Hematopoietic multipotent progenitor cell treated with erythropoietin and hydrocortisone succinate and interleukin-3 and kit ligand, for 17 days (in vitro differentiated cells): Measurements from ENCODE around the gene CHST11.
"Not testable (repeated sequence)": the region's sequence is repeated elsewhere in the genome, so short reads cannot be mapped to it uniquely, and the experiment has no call there.

Experiments used
- DNase-seq: peaks from one replicate; pipeline ENCODE4 v3.0.0-alpha.2; 2015; ENCODE audit warnings: low spot score

Gene CHST11

GRCh38 chr12:104529130-104529874 lies 72.6 kb downstream of the CHST11 start:
- no peak for DNase-seq

DNA sequence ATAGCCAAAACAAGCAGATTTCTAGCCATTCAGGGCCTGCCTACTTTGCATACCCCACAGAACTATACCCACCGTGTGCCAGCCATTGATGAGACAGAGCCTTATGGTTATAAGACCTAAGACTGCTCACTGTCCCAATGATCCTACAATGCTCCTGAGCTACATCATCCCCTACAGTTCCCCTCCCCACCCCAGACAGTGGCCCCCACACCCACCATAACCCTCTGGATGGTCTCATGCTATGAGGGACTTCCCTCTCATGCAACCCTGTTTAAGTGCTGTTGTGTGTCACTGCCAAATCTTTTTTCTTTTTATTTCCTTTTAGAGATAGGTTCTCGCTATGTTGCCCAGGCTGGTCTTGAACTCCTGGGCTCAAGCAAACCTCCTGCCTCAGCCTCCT lies 75.9 kb downstream of the CHST11 start:
- no peak for DNase-seq

DNA sequence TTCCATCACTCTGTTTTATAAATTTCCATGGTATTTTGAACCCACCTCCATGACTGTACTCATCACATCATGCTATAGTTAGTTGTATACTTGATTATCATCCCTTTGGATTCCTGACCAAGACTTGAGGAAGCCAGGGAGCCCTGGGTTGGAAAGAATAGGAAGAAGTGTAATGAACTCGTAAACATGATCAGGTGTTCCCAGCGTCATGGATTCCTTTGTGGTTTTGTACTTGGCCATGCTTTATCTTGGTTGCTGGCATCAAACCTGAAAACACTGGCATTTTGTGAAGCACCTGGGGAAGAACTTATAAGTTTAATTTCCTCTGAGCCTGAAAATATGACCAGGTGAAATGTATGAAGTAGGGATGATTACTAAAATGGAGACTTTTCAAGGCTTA lies 76.4 kb downstream of the CHST11 start:
- DNase-seq, result no peak

GRCh38 chr12:104534162-104534856 lies 77.6 kb downstream of the CHST11 start:
- no peak for DNase-seq

- DNase-seq, result no peak
Measured at GRCh38 chr12:104534857-104535248, 78.1 kb downstream of the CHST11 start.

DNA sequence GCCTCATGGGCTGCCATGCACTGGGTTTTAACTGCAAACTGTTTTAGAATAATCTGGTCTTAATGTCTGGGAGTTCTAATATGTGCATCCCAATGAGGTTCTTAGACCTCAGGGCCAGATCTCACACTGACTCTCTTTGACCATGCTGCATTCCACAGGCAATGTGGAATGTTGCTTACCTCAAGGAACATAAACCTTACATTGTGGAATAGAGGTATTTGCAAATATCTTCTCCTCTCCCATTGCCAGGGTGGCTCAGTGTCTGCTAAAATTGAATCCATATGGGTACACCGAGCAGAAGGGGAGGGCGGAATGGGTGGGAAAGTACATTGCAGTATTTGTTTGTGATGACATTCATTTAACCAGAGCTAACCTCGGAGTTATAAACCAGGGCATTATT lies 78.6 kb downstream of the CHST11 start:
- no peak for DNase-seq

DNA sequence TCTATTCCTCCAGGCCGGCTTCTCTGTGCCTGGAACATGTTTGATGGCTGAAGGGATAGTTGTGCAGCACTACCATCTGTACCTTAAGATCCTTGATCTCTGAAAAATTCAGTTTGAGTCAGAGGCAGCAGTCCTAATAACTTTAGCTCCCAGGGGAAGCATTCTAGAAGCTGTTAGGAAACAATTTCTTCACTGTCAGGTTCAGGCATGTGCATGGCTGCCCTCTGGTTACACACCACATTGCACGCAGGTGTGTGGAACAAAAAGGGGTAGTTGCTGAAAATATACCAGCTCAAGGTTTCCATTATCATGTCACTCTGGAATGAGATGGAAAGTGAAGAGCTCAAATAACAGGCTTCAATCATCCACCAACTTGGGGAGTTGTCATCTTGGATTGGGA lies 80.1 kb downstream of the CHST11 start:
- no peak for DNase-seq

GRCh38 chr12:104538056-104538455 lies 81.3 kb downstream of the CHST11 start:
- no peak for DNase-seq

DNA sequence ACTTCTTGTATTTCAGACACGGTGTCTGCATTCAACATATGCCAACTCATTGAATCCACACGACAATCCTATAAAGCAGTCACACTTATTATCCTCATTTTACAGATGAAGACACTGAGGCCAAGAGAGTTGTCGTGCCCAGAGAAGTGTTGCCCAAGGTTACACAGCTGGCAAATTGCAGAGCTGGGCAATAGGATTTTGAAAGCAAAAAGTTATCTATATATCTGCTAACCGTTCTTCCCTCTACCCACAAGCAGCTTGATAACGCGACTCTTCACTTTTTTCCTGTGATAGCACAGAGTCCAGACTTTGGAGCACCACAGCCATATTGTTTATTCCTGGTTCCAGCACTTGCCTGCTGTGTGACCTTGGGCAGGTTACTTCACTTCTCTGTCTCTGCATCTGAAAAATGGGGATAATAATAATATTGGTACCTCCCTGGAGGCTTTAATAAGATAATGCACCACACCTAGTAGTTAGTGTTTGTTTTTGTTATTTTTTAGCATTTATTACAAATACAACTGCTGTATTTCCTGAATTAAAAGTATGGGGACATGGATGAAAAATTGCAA lies 82.2 kb downstream of the CHST11 start:
- DNase-seq, result no peak

DNA sequence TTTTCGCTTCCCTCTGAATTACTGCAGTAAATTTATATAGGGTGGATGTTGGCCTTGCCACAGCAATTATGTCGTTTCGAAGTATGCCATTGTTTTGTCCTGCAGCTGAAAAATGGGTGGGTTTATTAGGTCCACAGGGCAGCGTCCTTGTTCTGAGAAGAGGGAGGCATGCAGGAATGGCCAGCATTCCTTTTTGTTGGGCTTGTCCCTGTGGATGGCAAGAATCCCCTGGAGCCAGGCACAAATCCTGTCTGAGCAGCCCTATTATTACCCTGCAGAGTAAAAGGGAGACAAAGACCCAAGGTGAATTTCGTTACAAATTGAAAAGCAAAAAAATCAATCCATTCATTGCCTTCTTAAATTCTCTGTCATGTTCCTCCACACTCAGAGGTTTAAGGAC lies 88.1 kb downstream of the CHST11 start:
- DNase-seq, result no peak

DNA sequence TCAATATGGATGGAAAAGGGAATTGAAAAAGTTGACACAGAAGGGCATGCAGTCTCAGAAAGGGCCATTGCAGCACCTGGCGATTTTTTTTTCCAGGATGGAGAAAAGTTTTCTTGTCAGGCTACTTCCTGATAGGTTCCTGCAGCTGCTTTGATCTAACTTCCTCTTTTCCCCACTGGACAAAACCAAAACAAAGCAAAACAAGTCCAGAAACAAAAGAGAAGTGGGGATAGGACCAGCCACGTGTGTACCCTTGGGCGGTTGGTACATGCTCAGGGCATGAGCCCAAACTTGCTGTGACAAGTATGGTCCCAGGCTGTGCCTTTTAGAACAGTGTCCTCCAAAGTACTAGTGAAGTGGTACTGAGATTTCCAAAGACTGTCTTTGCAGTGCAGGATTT lies 89.8 kb downstream of the CHST11 start:
- DNase-seq, result no peak

GRCh38 chr12:104547235-104547634 lies 90.5 kb downstream of the CHST11 start:
- no peak for DNase-seq

DNA sequence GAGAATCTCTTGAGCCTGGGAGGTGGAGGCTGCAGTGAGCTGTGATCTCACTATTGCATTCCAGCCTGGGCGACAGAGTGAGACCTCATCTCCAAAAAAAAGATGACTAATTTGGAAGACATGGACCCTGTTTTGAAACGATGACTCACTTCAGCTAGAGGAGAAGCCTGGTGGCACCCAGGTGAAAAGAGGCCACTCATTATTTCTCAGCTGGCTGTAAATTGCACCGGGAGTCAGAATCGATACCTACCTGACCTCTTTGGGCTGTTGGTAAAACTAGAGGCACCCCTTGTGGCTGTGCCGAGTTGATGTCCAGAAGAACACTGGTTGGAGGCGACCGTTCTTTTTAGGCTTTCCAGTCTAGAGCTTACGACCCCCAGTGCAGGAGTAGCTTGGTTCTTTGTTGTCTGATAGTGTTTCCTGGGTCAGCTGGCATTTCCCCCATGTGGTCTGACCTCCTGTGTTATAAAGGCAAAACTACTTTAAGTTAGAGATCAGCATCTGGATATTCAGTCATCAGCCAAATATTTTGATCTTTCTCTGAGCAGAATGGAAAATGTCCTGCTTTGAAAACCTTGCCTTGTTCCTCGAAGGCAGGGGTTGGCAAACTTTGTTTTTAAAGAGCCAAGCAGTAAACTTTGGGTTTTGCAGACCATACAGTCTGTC lies 93.2 kb downstream of the CHST11 start:
- DNase-seq, result no peak

GRCh38 chr12:104551313-104551931 lies 94.7 kb downstream of the CHST11 start:
- DNase-seq, result no peak

DNA sequence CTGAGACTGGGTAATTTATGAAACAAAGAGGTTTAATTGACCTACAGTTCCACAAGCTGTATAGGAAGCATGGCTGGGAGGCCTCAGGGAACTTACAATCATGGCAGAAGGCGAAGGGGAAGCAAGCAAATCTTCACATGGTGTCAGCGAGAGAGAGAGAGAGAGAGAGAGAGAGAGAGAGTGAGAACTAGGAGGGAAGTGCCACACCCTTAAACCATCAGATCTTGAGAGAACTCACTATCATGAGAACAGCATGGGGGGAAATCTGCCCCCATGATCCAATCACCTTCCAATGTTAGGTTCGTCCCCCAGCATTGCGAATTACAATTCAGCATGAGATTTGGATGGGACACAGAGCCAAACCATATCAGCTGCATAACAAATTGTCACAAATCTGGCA lies 96.7 kb downstream of the CHST11 start:
- DNase-seq, result no peak

GRCh38 chr12:104555648-104556047 lies 98.9 kb downstream of the CHST11 start:
- no peak for DNase-seq

- no peak for DNase-seq
Measured at GRCh38 chr12:104557488-104558195, 100.9 kb downstream of the CHST11 start.

GRCh38 chr12:104560881-104561280 lies 104.1 kb downstream of the CHST11 start:
- DNase-seq, result no peak

- no peak for DNase-seq
Measured at GRCh38 chr12:104562763-104563162, 106.0 kb downstream of the CHST11 start.

DNA sequence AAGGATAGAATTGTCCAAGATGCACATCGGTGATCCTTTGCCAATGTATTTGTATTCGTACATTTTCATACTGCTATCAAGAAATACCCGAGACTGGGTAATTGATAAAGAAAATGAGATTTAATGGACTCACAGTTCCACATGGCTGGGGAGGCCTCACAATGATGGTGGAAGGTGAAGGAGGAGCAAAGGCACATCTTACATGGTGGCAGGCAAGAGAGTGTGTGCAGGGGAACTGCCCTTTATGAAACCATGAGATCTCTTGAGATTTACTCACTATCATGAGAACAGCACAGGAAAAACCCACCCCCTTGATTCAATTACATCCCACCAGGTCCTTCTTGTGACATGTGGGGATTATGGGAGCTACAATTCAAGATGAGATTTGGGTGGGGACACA lies 107.9 kb downstream of the CHST11 start:
- DNase-seq, result not testable (repeated sequence)

DNA sequence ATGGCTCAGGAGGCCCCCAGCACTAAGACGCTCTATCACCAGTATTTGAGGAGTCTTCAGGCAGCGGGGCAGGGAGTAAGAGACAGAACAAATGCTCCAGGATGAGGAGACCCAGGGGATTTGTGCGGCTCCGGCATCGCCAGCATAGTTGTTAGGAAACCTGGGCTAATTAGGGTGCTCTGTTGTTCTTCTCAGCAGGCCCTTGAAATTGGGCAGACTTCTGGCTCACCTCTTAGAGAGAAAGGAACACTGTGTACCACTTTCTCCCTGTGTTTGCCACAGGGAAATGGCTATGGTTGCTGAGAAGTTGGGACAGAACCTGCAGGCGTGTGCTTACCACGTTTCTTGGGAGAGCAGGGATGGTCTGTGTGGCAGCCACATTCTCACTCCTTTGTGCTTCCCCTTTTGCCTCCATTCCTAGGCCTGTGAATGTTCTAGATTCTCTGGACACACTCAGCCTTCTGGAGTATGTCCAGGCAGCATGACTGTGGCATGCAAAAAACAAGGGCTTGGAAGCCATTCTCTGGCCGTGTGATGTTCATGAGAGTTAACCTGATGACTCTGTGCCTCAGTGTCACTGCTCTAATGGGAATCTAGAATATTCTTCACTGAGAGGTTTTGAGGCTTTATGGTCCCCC lies 109.0 kb downstream of the CHST11 start:
- no peak for DNase-seq
